A673 (cell line): Measurements from ENCODE around the gene RPN1. TPM values are rescaled to one million over a fixed set of nuclear protein-coding genes. Genes with fewer than 3 reads are reported as not detected.
A peak's percentile ranks its signal among the peaks of the same experiment; 100 is the strongest.

Source experiments
- BruUV-seq: library from RNA; stranded (reverse); fragments of 400-500 nt; replicated peaks from 2 replicates; lab custom pipeline; 2021; lab: Mats Ljungman, UMichigan
- CTCF ChIA-PET: fragments of 300-600 bp; sonication (Branson Sonifier 250); formaldehyde crosslinking; loops from one replicate; lab custom pipeline; 2022; ENCODE audit warnings: antibody characterized with exemption; lab: Charles Lee
- POLR2A ChIA-PET: fragments of 300-600 bp; sonication (Branson Sonifier 250); formaldehyde crosslinking; loops from one replicate; lab custom pipeline; 2022; ENCODE audit warnings: antibody characterized with exemption; ENCODE audit not compliant: low non-redundant PET; lab: Charles Lee
- DNase-seq: peaks from one replicate; pipeline ENCODE4 v3.0.0-alpha.2; 2015; ENCODE audit warnings: low spot score
- H3K27ac ChIP-seq: fragments of 200-600 bp; sonication (generic); 2 replicates; pipeline ENCODE4 v1.5.1; 2016; ENCODE audit warnings: mixed run types, low read depth, mild to moderate bottlenecking, mixed read lengths, antibody characterized with exemption, low read length; ENCODE audit not compliant: poor library complexity, severe bottlenecking
- H3K27me3 ChIP-seq: fragments of 200-600 bp; sonication (generic); replicated peaks from 2 replicates; pipeline ENCODE4 v1.6.1; 2017; ENCODE audit warnings: mixed run types, low read depth, mild to moderate bottlenecking, mixed read lengths, antibody characterized with exemption, low read length; ENCODE audit not compliant: insufficient read depth, poor library complexity
- H3K36me3 ChIP-seq: fragments of 200-600 bp; sonication (generic); 2 replicates; pipeline ENCODE4 v1.6.1; 2016; ENCODE audit warnings: mixed run types, mild to moderate bottlenecking, mixed read lengths, antibody characterized with exemption, low read length; ENCODE audit not compliant: insufficient read depth, poor library complexity, severe bottlenecking
- H3K4me1 ChIP-seq: fragments of 200-600 bp; sonication (generic); 2 replicates; pipeline ENCODE4 v1.6.1; 2017; ENCODE audit warnings: mixed run types, mild to moderate bottlenecking, mixed read lengths, antibody characterized with exemption, low read length; ENCODE audit not compliant: insufficient read depth, poor library complexity, severe bottlenecking
- H3K4me3 ChIP-seq: fragments of 200-600 bp; sonication (generic); 2 replicates; pipeline ENCODE4 v1.5.1; 2016; ENCODE audit warnings: low read depth, mixed run types, mild to moderate bottlenecking, mixed read lengths, low read length; ENCODE audit not compliant: poor library complexity, severe bottlenecking
- H3K9me3 ChIP-seq: fragments of 200-600 bp; sonication (generic); 2 replicates; pipeline ENCODE4 v1.6.1; 2016; ENCODE audit warnings: mixed run types, low read depth, mild to moderate bottlenecking, mixed read lengths, antibody characterized with exemption, low read length; ENCODE audit not compliant: poor library complexity, severe bottlenecking
- EZH2 ChIP-seq: fragments of 200-600 bp; sonication (generic); IDR thresholded peaks from 2 replicates; pipeline ENCODE4 v1.6.1; 2017; ENCODE audit warnings: borderline replicate concordance, low read depth, mild to moderate bottlenecking, mixed read lengths, antibody characterized with exemption, low read length; ENCODE audit not compliant: poor library complexity, severe bottlenecking
- intact Hi-C: fragments of 100-400 bp; cut with micrococcal nuclease; formaldehyde crosslinking; loops from one replicate; pipeline ENCODE4 v1.10.0; 2022; ENCODE audit not compliant: unreplicated experiment
- total RNA-seq: library from RNA; stranded (reverse); gene quantifications from 2 replicates; pipeline ENCODE4 v1.2.3, GENCODE V29; 2021
- TF ChIP-seq, protein P1 (sequence below): fragments of 300-800, 200-600 bp; sonication (generic); conservative IDR thresholded peaks from 2 replicates; pipeline ENCODE4 v1.5.1; 2017; ENCODE audit warnings: low read depth, mild to moderate bottlenecking, antibody characterized with exemption, low read length, moderate library complexity, mixed read lengths

RPN1 gene
- total RNA-seq, 1 experiment from 2014 or later, result 254 TPM

DNA sequence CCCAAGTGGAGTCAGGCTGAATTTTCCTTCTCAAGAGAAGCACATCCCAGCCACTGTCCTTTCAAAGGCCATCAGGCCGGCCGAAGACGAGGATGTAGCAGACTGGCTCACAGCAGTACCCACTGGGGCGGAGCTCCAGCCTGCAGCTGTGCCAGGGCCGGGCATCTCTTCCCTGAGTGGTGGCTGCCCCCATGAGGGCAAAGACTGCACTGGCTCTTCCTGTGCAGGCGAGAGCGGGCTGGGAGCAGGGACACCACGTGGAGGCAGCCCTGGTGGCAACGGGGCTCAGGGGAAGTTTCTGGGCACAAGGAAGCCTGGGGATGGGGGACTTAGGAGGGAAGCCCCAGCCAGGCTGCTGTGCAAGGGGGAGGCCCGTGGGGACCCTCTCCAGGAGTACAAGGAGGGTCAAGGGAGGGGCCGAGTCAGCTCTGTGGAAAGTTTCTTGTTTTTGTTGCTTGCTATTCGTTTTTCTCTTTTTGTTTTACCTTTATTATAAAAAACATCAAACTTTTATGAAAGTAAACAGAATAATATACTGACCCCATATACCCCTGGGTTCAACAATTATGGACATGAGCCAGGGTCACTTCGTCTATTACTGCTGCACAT, 66.1 kb downstream of the RPN1 start:
- Histone ChIP-seq H3K27me3 (no peaks in the 10 kb centered on the region), H3K4me3 (no peak overlapping the region), H3K27ac (no peak overlapping the region), H3K9me3 (peaks cover 7% of the 10 kb centered on the region), H3K36me3 (no peaks in the 10 kb centered on the region), H3K4me1 (peaks cover 2% of the 10 kb centered on the region)
- ChIA-PET POLR2A (no interaction called here), CTCF (interaction anchor here (0.5 to 1.0 kb wide), 4 partner anchors 95 to 793 kb away, joined by 3 to 7 read pairs (median 4); no protein-coding TSS in a partner anchor)
- BruUV-seq, result no TSS peak
- DNase-seq, result peak; percentile 91
- intact Hi-C loops, result loop anchor here (2.0 to 10.0 kb wide), 3 partner anchors 82 to 510 kb away; no protein-coding TSS in a partner anchor
- TF ChIP-seq, protein P1, sequence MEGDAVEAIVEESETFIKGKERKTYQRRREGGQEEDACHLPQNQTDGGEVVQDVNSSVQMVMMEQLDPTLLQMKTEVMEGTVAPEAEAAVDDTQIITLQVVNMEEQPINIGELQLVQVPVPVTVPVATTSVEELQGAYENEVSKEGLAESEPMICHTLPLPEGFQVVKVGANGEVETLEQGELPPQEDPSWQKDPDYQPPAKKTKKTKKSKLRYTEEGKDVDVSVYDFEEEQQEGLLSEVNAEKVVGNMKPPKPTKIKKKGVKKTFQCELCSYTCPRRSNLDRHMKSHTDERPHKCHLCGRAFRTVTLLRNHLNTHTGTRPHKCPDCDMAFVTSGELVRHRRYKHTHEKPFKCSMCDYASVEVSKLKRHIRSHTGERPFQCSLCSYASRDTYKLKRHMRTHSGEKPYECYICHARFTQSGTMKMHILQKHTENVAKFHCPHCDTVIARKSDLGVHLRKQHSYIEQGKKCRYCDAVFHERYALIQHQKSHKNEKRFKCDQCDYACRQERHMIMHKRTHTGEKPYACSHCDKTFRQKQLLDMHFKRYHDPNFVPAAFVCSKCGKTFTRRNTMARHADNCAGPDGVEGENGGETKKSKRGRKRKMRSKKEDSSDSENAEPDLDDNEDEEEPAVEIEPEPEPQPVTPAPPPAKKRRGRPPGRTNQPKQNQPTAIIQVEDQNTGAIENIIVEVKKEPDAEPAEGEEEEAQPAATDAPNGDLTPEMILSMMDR, result peak; percentile 92
- TF ChIP-seq EZH2, result no peak

- no peak for TF ChIP-seq EZH2
- TF ChIP-seq, protein P1, result no peak
- ChIA-PET CTCF (interaction anchor here (0.7 to 1.5 kb wide), 2 partner anchors 411 to 412 kb away, joined by 3 to 4 read pairs; no protein-coding TSS in a partner anchor), POLR2A (interaction anchor here (0.6 kb wide), 1 partner anchor 506 kb away, joined by 6 read pairs; no protein-coding TSS in a partner anchor)
- intact Hi-C loops, result loop anchor here (5.0 to 10.0 kb wide), 2 partner anchors 79 to 507 kb away; no protein-coding TSS in a partner anchor
- DNase-seq, result no peak
- Histone ChIP-seq H3K9me3 (peaks cover 7% of the 10 kb centered on the region), H3K4me3 (no peak overlapping the region), H3K27ac (no peak overlapping the region), H3K36me3 (no peaks in the 10 kb centered on the region), H3K27me3 (no peaks in the 10 kb centered on the region), H3K4me1 (peaks cover 2% of the 10 kb centered on the region)
- no TSS peak for BruUV-seq
These were observed 69.1 kb downstream of the RPN1 start for GRCh38 chr3:128581566-128581965.

- CTCF ChIA-PET, result no interaction called here
- BruUV-seq, result no TSS peak
- H3K4me1 ChIP-seq, result peaks cover 2% of the 10 kb centered on the region
- intact Hi-C loops, result loop anchor here (5.0 to 10.0 kb wide), 2 partner anchors 78 to 505 kb away; no protein-coding TSS in a partner anchor
- H3K27ac ChIP-seq, result no peak overlapping the region
- H3K9me3 ChIP-seq, result peaks cover 7% of the 10 kb centered on the region
- no peak overlapping the region for H3K4me3 ChIP-seq
- DNase-seq, result no peak
- TF ChIP-seq, protein P1, result no peak
- no peak for TF ChIP-seq EZH2
- H3K36me3 ChIP-seq, result no peaks in the 10 kb centered on the region
- POLR2A ChIA-PET, result no interaction called here
- H3K27me3 ChIP-seq, result no peaks in the 10 kb centered on the region
These were observed 70.7 kb downstream of the RPN1 start for GRCh38 chr3:128579927-128580326.
